DND-41 (cell line): ENCODE results near the gene RELN.

Source experiments
- CTCF ChIP-seq: IDR thresholded peaks from 2 replicates; pipeline ENCODE4 v1.5.1; 2012; ENCODE audit warnings: borderline replicate concordance, low read length, moderate library complexity, mild to moderate bottlenecking; ENCODE audit not compliant: poor library complexity, severe bottlenecking; ENCODE audit errors: extremely low read depth
- EZH2 ChIP-seq: IDR thresholded peaks from 3 replicates; pipeline ENCODE4 v1.6.1; 2012; ENCODE audit warnings: borderline replicate concordance, low read depth, mild to moderate bottlenecking, moderate library complexity, low read length, inconsistent platforms; ENCODE audit not compliant: severe bottlenecking

GRCh38 chr7:103687272-103687671, 302.2 kb downstream of the RELN start:
- TF ChIP-seq CTCF: no peak
- no peak for TF ChIP-seq EZH2
